Measurements from ENCODE around the gene MICALL1.

MICALL1 gene

DNA sequence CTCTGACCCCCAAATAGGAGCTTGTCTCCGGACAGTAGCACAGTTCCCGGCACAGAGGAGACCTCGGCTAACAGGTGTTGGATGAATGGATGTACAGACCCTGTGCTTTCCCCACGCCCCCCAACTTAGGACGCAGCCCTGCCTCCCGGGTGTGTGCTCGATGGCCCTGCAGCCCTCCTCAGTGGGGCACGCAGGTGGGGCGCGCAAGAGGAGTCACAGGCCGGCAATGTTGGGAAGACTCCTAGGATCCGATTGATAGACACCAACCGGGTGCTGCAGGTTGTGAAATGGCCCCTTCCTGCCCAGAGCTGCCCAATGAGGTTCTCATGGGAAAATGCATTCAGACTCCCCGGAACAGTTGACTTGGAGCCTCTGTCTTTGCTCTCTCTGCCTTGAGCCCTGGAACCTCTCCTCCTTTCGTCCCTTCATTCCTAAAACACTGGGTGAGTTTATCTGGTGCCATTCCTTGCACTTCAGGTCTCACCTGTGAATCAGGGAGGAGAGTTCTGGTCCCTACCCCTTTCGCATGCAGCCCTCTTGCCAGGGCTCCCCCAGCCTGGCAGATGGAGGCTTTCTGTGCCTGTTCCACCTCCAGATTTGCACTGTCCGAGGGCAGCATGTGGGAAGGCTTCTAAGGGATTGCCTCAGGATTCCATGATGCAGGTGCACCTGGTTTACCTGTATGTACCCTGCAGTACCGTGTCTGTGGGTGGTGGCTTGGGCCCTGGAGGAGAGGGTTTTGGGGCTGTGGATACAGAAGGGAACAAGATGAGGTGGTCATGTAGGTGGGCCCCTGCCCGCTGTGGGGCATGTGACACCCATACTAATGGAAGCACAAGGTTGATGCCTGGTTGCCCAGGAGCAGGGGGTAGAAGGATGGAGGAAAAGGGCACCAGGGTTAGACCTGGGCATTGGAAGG, 1.2 kb downstream of the MICALL1 start:
- DNase-seq (ENCODE audit: low spot score) = no peak

DNA sequence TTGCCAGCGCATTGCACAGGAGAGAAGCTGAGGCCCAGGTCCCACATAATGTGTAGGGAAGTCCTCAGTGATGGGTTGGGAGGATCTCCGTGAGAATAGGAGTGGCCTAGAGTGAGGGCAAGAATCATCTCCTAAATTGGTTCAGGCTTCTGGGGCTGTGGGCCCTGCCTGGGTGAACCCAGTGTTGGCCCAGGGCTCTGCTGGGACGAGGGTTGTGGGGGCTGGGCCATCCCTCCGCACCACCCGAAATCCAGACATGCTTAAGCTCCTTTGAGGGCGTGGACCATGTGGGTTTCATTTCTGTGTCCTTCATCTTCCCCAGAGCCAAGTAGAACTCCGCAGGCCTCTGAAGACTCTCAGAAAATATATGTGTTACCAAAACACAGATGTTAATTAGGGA, 3.7 kb downstream of the MICALL1 start:
- DNase-seq (ENCODE audit: low spot score) = no peak
- TF ChIP-seq, protein P1, sequence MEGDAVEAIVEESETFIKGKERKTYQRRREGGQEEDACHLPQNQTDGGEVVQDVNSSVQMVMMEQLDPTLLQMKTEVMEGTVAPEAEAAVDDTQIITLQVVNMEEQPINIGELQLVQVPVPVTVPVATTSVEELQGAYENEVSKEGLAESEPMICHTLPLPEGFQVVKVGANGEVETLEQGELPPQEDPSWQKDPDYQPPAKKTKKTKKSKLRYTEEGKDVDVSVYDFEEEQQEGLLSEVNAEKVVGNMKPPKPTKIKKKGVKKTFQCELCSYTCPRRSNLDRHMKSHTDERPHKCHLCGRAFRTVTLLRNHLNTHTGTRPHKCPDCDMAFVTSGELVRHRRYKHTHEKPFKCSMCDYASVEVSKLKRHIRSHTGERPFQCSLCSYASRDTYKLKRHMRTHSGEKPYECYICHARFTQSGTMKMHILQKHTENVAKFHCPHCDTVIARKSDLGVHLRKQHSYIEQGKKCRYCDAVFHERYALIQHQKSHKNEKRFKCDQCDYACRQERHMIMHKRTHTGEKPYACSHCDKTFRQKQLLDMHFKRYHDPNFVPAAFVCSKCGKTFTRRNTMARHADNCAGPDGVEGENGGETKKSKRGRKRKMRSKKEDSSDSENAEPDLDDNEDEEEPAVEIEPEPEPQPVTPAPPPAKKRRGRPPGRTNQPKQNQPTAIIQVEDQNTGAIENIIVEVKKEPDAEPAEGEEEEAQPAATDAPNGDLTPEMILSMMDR (IDR thresholded peaks at IDR 0.05; ENCODE audit: extremely low read depth, missing control alignments) = no peak

More for the DNA sequence above, 1.2 kb downstream of the MICALL1 start:
- TF ChIP-seq, protein P1 (IDR thresholded peaks at IDR 0.05; ENCODE audit: extremely low read depth, missing control alignments) = no peak

DNA sequence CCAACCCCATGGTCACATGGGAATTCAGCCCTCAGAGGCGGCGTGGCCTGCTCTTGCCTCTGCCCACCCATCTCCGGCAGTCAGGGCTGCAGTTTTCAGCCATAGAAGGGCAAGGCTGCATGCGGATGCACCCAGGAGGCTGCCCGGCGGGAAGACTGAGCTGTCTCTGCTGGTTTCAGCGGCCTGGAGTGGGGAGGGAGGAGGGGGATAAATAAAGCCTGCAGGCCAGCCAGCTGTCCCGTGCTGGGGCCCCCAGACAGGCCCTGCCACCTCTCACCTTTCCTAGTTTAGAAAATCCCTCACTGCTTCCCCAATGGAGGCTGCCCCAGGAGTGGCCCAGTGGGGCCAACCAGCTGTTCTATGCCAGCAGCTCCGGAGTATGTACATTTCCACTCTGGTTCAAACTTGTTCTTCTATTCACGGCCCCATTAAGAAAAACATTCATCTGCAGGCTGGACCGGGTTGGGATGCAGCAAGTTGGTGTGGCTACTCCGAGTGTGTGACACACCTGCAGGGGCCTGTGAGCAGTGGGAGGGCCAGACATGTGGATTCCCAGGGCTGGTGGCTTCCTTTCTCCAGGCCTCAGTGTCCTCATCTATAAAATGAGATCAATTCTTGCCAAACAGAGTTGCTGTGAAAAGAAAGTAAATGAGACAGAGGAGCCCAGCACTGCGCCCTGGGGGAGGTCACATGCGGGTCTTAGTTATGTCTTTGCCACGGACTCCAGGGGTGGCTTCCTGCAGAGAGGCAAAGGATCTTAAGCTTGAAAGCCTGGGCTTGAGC, 5.0 kb downstream of the MICALL1 start:
- no peak for DNase-seq (ENCODE audit: low spot score)
- TF ChIP-seq, protein P1 (IDR thresholded peaks at IDR 0.05; ENCODE audit: extremely low read depth, missing control alignments) = no peak

DNA sequence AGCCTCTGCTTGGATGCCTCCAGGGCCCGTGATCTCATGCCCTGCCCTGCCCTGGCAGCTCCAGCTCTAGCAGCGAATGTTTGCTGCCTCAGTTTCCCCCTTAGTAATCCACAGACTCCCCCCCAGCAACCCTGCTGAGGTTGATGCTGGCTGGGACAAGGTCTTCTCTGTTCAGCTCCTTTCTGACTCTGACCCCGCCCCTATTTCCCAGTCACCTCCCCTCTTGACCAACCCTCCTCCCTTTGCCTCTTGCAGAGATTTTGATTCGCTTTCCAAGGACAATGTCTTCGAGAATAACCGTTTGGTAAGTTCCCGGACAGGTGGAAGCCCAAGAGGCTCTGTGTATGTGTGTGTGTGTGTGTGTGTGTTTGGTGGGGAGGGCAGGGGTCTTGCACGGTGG, 5.6 kb downstream of the MICALL1 start:
- TF ChIP-seq, protein P1 (IDR thresholded peaks at IDR 0.05; ENCODE audit: extremely low read depth, missing control alignments) = no peak

DNA sequence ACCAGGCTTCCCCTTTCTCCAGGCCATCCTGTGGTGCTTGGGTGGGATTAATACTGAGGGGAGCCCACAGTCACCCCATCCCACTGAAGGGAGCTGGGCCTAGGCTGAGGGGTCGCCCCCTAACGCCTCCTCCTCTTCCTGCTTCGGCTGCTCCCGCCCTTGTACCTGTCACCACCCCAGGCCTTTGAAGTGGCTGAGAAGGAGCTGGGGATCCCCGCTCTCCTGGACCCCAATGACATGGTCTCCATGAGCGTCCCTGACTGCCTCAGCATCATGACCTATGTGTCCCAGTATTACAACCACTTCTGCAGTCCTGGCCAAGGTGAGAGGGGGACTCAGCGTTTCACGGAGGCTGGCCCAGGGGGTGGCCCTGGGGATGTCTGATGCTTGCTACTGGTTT, 6.1 kb downstream of the MICALL1 start:
- no peak for DNase-seq (ENCODE audit: low spot score)
- TF ChIP-seq, protein P1 (IDR thresholded peaks at IDR 0.05; ENCODE audit: extremely low read depth, missing control alignments) = no peak

More for the DNA sequence above, 5.6 kb downstream of the MICALL1 start:
- no peak for DNase-seq (ENCODE audit: low spot score)

DNA sequence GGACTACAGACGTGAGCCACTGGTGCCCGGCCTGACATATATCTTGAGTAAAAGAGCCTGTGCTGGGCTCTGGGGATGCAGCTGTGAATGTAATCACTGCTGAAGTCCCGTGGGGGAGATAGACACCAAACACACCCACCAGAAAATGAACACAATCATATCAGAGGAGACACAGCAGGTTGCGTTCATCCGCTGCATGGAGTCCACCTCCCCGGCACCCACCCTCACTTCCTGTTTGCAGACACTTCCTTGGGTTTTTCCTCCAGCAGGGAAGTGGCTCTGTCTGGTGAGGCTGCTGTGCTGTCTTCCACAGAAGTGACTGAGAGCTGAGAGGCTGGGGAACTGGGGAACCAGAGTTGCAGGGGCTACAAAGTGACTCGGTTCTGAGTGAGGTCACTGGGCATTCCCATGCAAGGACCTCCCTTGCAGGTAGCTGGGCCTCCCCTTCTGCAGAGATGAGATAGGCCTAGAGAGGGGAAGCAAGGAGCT, 7.2 kb downstream of the MICALL1 start:
- no peak for DNase-seq (ENCODE audit: low spot score)
- TF ChIP-seq, protein P1 (IDR thresholded peaks at IDR 0.05; ENCODE audit: extremely low read depth, missing control alignments) = no peak

DNA sequence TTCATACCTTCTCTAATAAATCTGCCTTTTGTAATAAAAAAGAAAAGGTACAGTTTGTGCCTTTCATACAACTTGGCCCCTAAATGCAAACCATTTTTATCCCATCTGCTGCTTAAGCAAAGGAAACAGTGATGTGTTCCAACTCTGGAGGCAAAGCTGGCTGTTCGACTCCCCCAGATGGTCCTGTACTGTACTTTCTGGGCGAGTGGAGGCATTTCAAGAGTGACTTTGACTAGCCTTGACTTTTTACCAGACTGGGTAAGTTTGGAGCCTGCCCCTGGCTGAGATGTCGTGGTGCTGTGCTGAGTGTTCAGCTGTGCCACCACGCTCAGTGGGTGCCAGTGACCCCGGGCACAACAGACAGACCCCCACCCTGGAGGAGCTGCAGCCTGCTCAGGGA, 10.2 kb downstream of the MICALL1 start:
- TF ChIP-seq, protein P1 (IDR thresholded peaks at IDR 0.05; ENCODE audit: extremely low read depth, missing control alignments) = no peak
- no peak for DNase-seq (ENCODE audit: low spot score)

Measured in GM20000 (cell line).